Measurements from ENCODE around the gene TBX4.

The TBX4 gene

DNA sequence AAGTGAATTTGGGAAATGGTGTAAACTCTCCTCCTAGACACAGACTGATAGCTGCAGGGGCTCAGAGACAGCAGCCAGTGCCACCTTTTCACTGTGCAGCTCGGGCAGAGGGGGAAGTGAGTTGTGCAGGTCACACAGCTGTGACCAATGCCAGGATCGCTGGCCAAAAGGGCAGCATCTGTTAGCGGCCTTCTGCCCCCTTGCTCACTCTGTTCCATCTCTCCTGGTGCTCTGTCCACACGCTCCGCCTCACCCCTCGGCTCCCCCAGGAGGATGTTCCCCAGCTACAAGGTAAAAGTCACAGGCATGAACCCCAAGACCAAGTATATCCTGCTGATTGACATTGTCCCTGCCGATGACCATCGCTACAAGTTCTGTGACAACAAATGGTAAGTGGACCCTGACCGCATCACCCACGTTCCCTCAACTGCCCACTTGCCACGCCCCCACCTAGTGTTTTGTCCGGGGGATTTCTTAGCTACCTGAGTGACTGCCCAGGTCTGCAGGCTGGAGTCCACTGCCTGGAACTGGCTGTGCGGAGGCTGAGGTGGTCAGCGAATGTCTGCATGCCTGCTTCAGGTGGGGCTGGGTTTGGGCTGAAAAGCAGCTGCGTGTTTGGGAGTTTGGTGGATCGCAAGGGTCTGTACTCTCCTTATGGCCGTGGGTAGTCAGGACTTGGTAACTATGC, 13.5 kb downstream of the TBX4 start:
- Histone ChIP-seq H3K27me3 (replicated peaks; ENCODE audit: control insufficient read depth, insufficient read depth, low read length) (peaks cover 2% of the 10 kb centered on the region), H3K36me3 (ENCODE audit: control insufficient read depth, insufficient read depth, low read length) (no peaks in the 10 kb centered on the region), H3K4me3 (replicated peaks; ENCODE audit: low read depth, low read length) (no peak overlapping the region)
- DNase-seq (ENCODE audit: extremely low read depth, insufficient read length): no peak
- TF ChIP-seq, protein P1, sequence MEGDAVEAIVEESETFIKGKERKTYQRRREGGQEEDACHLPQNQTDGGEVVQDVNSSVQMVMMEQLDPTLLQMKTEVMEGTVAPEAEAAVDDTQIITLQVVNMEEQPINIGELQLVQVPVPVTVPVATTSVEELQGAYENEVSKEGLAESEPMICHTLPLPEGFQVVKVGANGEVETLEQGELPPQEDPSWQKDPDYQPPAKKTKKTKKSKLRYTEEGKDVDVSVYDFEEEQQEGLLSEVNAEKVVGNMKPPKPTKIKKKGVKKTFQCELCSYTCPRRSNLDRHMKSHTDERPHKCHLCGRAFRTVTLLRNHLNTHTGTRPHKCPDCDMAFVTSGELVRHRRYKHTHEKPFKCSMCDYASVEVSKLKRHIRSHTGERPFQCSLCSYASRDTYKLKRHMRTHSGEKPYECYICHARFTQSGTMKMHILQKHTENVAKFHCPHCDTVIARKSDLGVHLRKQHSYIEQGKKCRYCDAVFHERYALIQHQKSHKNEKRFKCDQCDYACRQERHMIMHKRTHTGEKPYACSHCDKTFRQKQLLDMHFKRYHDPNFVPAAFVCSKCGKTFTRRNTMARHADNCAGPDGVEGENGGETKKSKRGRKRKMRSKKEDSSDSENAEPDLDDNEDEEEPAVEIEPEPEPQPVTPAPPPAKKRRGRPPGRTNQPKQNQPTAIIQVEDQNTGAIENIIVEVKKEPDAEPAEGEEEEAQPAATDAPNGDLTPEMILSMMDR (IDR thresholded peaks at IDR 0.05; ENCODE audit: insufficient read depth, low read length, poor library complexity, severe bottlenecking): no peak

DNA sequence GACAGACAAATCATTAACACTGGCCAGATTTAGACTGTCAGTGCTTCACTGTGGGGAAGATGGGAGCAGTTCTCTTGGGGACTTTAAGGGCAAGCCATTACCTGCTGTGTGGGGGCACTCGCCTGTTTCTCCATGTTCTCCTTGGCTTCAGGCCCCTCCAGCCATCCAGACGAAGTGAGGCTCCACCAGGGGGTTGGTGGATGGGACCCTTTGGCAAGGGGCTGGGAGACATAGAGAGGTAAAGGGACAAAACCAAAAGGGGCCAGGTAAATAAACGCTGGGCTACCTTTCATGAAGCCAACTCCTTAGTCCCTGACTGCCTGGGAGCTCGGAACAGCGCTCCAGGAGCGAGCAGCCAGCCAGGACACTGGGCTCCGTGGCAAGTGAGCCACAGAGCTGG, 14.0 kb downstream of the TBX4 start:
- no peaks in the 10 kb centered on the region for H3K36me3 ChIP-seq (ENCODE audit: control insufficient read depth, insufficient read depth, low read length)
- no peak for DNase-seq (ENCODE audit: extremely low read depth, insufficient read length)
- peaks cover 2% of the 10 kb centered on the region for H3K27me3 ChIP-seq (replicated peaks; ENCODE audit: control insufficient read depth, insufficient read depth, low read length)
- no peak overlapping the region for H3K4me3 ChIP-seq (replicated peaks; ENCODE audit: low read depth, low read length)
- TF ChIP-seq, protein P1 (IDR thresholded peaks at IDR 0.05; ENCODE audit: insufficient read depth, low read length, poor library complexity, severe bottlenecking): no peak

DNA sequence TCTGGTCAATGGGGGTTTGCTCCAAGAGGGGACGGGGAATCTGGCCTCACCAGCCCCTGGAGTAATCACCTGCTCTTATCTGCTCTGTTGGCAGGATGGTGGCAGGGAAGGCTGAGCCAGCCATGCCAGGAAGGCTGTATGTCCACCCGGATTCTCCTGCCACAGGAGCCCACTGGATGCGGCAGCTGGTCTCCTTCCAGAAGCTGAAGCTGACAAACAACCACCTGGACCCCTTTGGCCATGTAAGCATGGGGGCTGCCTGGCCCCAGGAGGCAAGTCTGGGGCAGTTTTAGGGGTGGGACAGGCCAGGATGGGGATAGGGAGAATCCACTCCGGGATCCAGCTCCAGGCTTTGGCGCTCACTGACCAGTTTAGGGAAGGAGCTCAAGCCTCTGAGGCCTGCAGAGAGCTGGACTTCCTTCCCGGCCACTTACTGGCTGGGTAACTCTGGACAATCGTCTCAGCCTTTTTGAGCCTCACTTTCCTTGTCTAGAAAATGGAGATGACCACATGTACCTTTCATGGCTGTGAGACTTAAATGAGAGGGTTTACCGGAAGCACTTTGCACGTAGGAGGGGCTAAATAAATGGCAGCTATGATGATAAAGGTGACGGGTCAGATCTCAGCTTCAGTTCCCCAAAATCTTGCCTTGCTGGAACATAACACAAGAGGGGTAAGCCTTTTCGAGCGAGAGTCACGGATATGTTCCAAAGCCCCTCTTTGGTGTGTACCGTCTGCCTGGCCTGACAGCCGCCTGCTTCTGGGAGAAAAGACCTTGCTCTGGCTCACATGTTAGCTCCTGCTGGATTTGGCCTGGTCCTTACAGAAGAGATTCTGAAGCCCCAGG, 15.4 kb downstream of the TBX4 start:
- Histone ChIP-seq H3K4me3 (replicated peaks; ENCODE audit: low read depth, low read length) (no peak overlapping the region), H3K27me3 (replicated peaks; ENCODE audit: control insufficient read depth, insufficient read depth, low read length) (peaks cover 2% of the 10 kb centered on the region)

DNA sequence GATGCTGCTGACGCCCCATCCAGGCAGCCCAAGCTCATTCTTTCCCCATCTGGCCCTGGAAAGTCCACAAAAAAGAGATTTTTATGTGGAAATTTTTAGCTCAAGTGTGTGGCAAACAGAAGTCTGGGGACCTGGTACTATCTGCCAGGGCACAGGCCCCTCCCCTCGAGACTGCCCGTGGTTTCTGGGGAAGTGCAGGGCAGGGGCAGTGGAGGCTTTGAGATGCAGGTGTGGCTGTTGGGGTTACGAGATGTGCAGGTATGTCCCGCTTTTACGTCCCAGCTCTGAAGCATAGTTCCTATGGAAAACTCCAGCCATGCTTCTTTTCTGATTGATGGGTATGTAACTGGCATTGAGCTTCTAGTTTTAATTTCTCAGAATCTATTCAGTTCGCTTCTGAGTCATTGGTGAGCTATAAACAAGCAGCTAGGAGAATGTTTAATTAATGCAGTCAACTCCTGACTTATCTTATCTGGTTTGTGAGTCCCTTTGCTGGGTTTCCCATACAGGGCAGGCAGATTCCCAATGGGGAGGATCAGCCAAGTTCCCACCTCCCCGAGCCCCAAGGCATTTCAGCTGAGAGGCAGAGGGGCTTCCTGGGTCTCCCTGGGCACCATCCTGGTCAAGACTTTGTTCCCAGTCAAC, 16.2 kb downstream of the TBX4 start:
- TF ChIP-seq, protein P1 (IDR thresholded peaks at IDR 0.05; ENCODE audit: insufficient read depth, low read length, poor library complexity, severe bottlenecking): no peak
- DNase-seq (ENCODE audit: extremely low read depth, insufficient read length): no peak
- no peaks in the 10 kb centered on the region for H3K36me3 ChIP-seq (ENCODE audit: control insufficient read depth, insufficient read depth, low read length)
- H3K4me3 ChIP-seq (replicated peaks; ENCODE audit: low read depth, low read length): no peak overlapping the region
- H3K27me3 ChIP-seq (replicated peaks; ENCODE audit: control insufficient read depth, insufficient read depth, low read length): peaks cover 2% of the 10 kb centered on the region

More for the DNA sequence above, 15.4 kb downstream of the TBX4 start:
- TF ChIP-seq, protein P1 (IDR thresholded peaks at IDR 0.05; ENCODE audit: insufficient read depth, low read length, poor library complexity, severe bottlenecking): no peak
- H3K36me3 ChIP-seq (ENCODE audit: control insufficient read depth, insufficient read depth, low read length): no peaks in the 10 kb centered on the region
- no peak for DNase-seq (ENCODE audit: extremely low read depth, insufficient read length)

DNA sequence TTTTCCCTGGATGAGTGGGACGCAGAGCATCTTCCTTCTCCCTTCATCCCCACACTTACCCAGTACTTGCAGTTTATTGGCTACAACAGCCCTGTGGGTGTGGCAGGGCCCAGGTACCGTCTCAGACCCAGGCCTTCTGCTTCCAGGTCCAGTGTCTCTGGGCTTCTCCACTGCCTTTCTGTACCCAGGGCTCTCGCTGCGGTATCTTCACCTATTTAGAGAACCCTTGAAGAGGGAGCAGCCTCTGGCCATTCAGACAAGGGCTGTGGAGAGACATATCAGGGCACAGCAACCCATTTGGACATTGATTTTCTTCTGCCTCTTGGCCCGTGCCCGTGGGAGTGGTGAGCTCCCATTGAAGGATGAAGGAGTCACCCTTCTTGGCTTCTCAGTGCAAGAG, 17.3 kb downstream of the TBX4 start:
- TF ChIP-seq, protein P1 (IDR thresholded peaks at IDR 0.05; ENCODE audit: insufficient read depth, low read length, poor library complexity, severe bottlenecking): no peak
- no peak for DNase-seq (ENCODE audit: extremely low read depth, insufficient read length)

More for the DNA sequence above, 17.3 kb downstream of the TBX4 start:
- Histone ChIP-seq H3K36me3 (ENCODE audit: control insufficient read depth, insufficient read depth, low read length) (no peaks in the 10 kb centered on the region), H3K27me3 (replicated peaks; ENCODE audit: control insufficient read depth, insufficient read depth, low read length) (peaks cover 2% of the 10 kb centered on the region), H3K4me3 (replicated peaks; ENCODE audit: low read depth, low read length) (no peak overlapping the region)

Data from GM06990 (cell line).